H1 (cell line): ENCODE measurements around the gene KCNJ10. TPM values are rescaled to one million over a fixed set of nuclear protein-coding genes. Genes with fewer than 3 reads are reported as not detected.

Source experiments
- FOSL1 ChIP-seq: IDR thresholded peaks from 2 replicates; pipeline ENCODE4 v1.6.1; 2011; ENCODE audit warnings: mild to moderate bottlenecking, low read depth, low read length, moderate library complexity; ENCODE audit not compliant: insufficient read depth
- JUND ChIP-seq: IDR thresholded peaks from 2 replicates; pipeline ENCODE4 v1.6.1; 2011; ENCODE audit warnings: mild to moderate bottlenecking, improper control_type of control experiment, low read length
- MAFK ChIP-seq: IDR thresholded peaks from 2 replicates; pipeline ENCODE4 v1.6.1; 2012; ENCODE audit warnings: low read depth, mild to moderate bottlenecking, improper control_type of control experiment, low read length
- POLR2AphosphoS5 ChIP-seq: IDR thresholded peaks from 2 replicates; pipeline ENCODE4 v1.6.1; 2011; ENCODE audit warnings: low read depth, low read length
- POU5F1 ChIP-seq: IDR thresholded peaks from 2 replicates; pipeline ENCODE4 v1.6.1; 2011; ENCODE audit warnings: low read depth, mild to moderate bottlenecking, low read length, moderate library complexity
- RBBP5 ChIP-seq: IDR thresholded peaks from 2 replicates; pipeline ENCODE4 v1.7.1; 2012; ENCODE audit warnings: low read depth, mild to moderate bottlenecking, inconsistent platforms, low read length, moderate library complexity, borderline replicate concordance
- RFX5 ChIP-seq: IDR thresholded peaks from 2 replicates; pipeline ENCODE4 v1.6.1; 2011; ENCODE audit warnings: low read depth, low read length, improper control_type of control experiment, borderline replicate concordance
- RXRA ChIP-seq: IDR thresholded peaks from 2 replicates; pipeline ENCODE4 v1.6.1; 2011; ENCODE audit warnings: low read depth, mild to moderate bottlenecking, low read length, moderate library complexity; ENCODE audit not compliant: insufficient read depth
- SIRT6 ChIP-seq: IDR thresholded peaks from one replicate; pipeline ENCODE4 v1.7.1; 2012; ENCODE audit warnings: low read length, inconsistent platforms
- SP1 ChIP-seq: IDR thresholded peaks from 2 replicates; pipeline ENCODE4 v1.6.1; 2011; ENCODE audit warnings: low read depth, low read length
- TBP ChIP-seq: IDR thresholded peaks from 2 replicates; pipeline ENCODE4 v1.6.1; 2011; ENCODE audit warnings: low read depth, low read length, improper control_type of control experiment
- TEAD4 ChIP-seq: IDR thresholded peaks from 2 replicates; pipeline ENCODE4 v1.6.1; 2012; ENCODE audit warnings: low read depth, low read length, inconsistent platforms, mixed read lengths
- polyA plus RNA-seq, 7 experiments: library from polyadenylated mRNA; depleted of rRNA in 3 of 7; stranded (reverse) in 5 of 7; unstranded in 2 of 7; fragments of >200 nt in 5 of 7; fragments of 200-250 nt in 2 of 7; gene quantifications; 1 replicate in 5 of 7; 2 replicates in 1 of 7; 4 replicates in 1 of 7; pipeline versions ENCODE4 v1.2.1 to v1.2.3, GENCODE V29; 2011 to 2013; ENCODE audit warnings: missing spikeins in 2 of 7, mixed read lengths in 2 of 7
- total RNA-seq: library from RNA; stranded (reverse); fragmentation: NEBNext Ultra II Directional; extraction: Animal tissue kit (Norgen Biotek cat#: 25700); gene quantifications from 2 replicates; pipeline ENCODE4 v1.2.1, GENCODE V29; 2021
- TF ChIP-seq, protein P1 (sequence below): IDR thresholded peaks from 2 replicates; pipeline ENCODE4 v1.6.1; 2011; ENCODE audit warnings: low read depth, mild to moderate bottlenecking, low read length; ENCODE audit not compliant: insufficient read depth
- TF ChIP-seq, protein P2 (sequence below): IDR thresholded peaks from 2 replicates; pipeline ENCODE4 v1.6.1; 2012; ENCODE audit warnings: inconsistent platforms
- TF ChIP-seq, protein P3 (sequence below): IDR thresholded peaks from 2 replicates; pipeline ENCODE4 v1.6.1; 2012; ENCODE audit warnings: low read length, inconsistent platforms
- TF ChIP-seq, protein P4 (sequence below): IDR thresholded peaks from 2 replicates; pipeline ENCODE4 v1.6.1; 2011; ENCODE audit warnings: low read length, improper control_type of control experiment

The KCNJ10 gene
- total and polyA plus RNA-seq, 2 of the 8 experiments (the other 6 are each of a cell fraction or from before 2014, with no cell fraction given) = 1.7 to 2.4 TPM

DNA sequence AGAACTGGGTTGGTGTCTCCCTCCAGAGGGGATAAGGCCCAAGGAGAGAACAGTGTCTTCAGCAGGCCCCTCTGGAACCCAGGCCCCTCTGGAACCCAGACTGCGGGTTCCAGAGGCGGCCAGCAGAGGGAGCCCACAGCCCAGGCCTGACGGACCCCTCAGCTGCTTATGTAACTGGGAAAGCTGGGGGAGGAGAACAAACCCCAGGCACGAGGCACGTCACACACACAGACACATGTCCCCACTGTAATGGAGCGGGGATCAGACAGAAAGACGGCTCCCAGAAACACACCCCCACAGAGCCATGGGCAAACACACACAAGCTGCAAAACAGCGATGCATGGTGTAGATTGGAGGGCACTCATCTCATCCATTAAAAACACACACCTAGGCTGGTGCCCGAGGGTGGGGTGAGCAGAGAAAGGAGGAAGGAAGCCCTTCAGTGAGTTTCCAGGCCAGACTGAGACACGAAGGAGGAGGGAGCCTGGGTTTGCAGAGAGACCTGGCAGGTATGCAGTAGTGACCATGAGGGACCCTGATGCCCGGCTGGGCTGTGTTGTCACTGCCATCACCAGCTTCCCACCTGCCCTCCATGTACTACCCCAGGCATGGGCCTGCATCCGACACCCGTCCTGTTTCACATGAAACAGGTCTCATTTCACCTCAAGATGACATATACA is 31.2 kb upstream of the KCNJ10 start (continued):
- TF ChIP-seq MAFK = no peak
- no peak for TF ChIP-seq TBP
- no peak for TF ChIP-seq JUND
- TF ChIP-seq, protein P1, sequence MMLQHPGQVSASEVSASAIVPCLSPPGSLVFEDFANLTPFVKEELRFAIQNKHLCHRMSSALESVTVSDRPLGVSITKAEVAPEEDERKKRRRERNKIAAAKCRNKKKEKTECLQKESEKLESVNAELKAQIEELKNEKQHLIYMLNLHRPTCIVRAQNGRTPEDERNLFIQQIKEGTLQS = 0 out of 2 replicates have a peak, but pooled peaks have one; percentile 54
- no peak for TF ChIP-seq RXRA
- no peak for TF ChIP-seq SIRT6
- no peak for TF ChIP-seq FOSL1
- no peak for TF ChIP-seq TEAD4
- TF ChIP-seq RBBP5 = no peak
- no peak for TF ChIP-seq SP1
- TF ChIP-seq, protein P2, sequence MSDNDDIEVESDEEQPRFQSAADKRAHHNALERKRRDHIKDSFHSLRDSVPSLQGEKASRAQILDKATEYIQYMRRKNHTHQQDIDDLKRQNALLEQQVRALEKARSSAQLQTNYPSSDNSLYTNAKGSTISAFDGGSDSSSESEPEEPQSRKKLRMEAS = peak; percentile 87
- TF ChIP-seq, protein P3, sequence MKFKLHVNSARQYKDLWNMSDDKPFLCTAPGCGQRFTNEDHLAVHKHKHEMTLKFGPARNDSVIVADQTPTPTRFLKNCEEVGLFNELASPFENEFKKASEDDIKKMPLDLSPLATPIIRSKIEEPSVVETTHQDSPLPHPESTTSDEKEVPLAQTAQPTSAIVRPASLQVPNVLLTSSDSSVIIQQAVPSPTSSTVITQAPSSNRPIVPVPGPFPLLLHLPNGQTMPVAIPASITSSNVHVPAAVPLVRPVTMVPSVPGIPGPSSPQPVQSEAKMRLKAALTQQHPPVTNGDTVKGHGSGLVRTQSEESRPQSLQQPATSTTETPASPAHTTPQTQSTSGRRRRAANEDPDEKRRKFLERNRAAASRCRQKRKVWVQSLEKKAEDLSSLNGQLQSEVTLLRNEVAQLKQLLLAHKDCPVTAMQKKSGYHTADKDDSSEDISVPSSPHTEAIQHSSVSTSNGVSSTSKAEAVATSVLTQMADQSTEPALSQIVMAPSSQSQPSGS = no peak
- TF ChIP-seq POU5F1 = no peak
- TF ChIP-seq, protein P4, sequence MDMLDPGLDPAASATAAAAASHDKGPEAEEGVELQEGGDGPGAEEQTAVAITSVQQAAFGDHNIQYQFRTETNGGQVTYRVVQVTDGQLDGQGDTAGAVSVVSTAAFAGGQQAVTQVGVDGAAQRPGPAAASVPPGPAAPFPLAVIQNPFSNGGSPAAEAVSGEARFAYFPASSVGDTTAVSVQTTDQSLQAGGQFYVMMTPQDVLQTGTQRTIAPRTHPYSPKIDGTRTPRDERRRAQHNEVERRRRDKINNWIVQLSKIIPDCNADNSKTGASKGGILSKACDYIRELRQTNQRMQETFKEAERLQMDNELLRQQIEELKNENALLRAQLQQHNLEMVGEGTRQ = no peak
- TF ChIP-seq POLR2AphosphoS5 = no peak
- TF ChIP-seq RFX5 = no peak
